GM18505 (cell line): Measurements from ENCODE around the gene RNF26.

Experiments used
- ATAC-seq: cut with Tn5 transposase; IDR thresholded peaks from one replicate; pipeline ENCODE4 v1.9.1; 2021; ENCODE audit not compliant: unreplicated experiment
- POLR2A ChIP-seq: IDR thresholded peaks from 4 replicates; pipeline ENCODE4 v1.6.1; 2011; ENCODE audit warnings: borderline replicate concordance; ENCODE audit not compliant: insufficient read depth, insufficient read length; ENCODE audit errors: extremely low read depth

The RNF26 gene

DNA sequence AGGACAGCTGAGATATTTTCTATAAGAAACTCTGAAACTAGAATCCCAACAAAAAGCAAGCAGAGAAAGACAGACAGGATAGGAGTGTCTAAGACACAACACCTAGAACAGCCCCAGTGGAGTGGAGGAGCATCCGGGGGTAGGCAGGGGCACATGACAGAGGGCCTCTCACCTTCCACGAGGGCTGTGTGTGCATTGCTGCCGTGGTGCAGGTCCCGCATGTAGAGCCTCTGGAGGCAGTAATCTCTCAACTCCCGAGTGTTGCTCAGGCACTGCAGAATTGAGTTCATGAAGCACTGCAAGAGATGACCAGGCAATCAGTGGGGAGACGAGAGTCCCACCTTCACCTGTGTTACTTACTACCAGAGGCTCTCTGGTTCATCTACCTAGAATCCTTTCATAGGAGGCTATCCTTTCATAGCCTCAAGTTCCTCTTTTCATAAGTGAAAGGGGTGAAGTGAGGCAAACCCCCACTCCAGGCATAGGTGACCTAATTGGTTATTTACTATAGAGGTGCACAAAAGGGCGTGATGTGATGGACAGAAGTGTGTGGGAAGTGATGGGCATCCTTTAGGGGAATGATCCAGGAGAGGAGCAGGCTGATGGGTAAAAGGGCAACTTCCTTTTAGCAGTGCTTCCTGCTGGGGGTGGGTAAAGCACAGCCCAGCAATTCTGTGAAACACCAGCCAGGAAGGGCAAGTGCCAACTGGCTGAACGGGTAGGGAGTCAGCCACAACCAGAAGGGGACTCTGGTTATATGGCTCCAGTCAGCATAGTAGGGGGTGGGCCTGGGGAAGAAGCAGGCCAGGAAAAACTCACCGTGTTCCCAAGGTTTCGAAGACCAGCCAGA, 25.3 kb downstream of the RNF26 start:
- ATAC-seq: no peak
- TF ChIP-seq POLR2A: no peak

GRCh38 chr11:119361056-119361787, 26.9 kb downstream of the RNF26 start:
- no peak for ATAC-seq
- TF ChIP-seq POLR2A: no peak

DNA sequence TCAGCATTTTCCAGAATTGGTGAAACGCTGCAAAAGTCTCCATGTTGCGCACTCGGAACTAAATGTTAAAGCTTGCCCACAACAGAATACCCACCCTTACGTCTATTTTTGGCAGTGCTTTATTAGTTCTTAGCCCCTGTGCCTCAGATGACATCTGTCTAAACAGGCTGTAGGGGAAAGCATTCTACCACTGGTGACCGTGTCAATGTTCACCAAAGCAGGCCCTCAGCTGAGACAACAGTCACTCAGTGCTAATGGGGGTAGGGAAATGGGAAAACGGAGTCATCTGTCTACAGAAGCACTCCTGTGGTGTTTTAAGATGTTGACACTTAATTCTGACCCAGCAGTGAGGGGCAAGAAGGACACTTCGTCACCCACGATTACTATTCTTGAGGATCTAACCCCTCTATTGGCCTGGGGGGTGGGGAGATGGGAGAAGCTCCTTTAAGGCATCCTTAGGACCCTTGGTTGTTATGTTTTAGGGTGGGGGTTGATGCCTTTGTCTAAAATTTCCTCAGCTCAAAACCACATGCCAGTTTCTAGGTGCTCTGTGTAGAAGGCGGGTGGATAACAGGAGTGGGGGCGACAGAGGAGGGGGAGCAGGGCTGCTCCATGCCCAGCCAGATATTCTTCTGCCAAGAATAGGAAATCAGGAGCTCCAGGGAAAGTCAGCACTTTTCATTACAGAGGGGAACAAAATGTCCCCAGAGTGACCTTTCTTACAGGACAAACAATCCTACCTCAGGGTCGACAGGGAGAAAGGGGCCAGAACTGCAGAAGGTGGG, 27.8 kb downstream of the RNF26 start:
- no peak for ATAC-seq
- TF ChIP-seq POLR2A: no peak

- no peak for ATAC-seq
- TF ChIP-seq POLR2A: no peak
These were observed 28.4 kb downstream of the RNF26 start for GRCh38 chr11:119362741-119363080.

DNA sequence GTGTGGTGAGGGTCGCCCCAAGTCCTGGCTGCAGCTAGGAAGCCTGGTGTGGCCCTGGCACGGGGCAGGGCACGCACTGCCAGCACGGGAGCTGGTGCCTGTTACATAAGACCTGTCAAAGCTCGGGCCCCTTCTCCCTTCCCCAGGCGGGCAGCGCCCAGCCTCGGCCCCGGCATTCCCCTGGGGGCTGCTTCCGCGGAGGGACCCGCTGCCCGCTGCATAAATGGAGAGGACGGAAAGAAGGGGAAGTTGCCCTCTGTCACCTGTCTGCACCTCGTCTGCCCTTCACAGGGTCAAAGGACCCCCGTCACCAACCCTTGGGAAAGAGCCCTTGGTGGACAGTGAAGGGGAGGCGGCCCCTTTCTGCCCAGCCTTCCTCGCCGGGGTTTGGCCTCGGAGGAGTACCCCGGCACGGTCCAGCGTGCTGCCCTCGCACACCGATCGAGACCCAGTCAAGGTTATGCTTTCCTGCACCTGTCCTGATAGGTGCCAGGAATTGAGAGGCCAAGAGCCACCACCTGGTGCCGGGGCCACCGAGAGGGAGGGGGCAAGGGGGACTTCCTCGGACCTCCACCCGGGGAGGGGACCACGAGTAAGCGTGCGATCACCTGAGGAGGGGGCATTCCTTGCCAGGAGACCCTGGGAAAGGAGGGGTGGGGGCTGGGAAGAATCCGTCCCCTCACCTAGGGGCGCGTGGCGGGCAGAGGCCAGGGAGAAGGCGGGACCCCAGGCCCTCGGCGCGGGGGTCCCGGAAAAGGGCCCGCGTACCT, 28.9 kb downstream of the RNF26 start:
- no peak for ATAC-seq
- TF ChIP-seq POLR2A: no peak

DNA sequence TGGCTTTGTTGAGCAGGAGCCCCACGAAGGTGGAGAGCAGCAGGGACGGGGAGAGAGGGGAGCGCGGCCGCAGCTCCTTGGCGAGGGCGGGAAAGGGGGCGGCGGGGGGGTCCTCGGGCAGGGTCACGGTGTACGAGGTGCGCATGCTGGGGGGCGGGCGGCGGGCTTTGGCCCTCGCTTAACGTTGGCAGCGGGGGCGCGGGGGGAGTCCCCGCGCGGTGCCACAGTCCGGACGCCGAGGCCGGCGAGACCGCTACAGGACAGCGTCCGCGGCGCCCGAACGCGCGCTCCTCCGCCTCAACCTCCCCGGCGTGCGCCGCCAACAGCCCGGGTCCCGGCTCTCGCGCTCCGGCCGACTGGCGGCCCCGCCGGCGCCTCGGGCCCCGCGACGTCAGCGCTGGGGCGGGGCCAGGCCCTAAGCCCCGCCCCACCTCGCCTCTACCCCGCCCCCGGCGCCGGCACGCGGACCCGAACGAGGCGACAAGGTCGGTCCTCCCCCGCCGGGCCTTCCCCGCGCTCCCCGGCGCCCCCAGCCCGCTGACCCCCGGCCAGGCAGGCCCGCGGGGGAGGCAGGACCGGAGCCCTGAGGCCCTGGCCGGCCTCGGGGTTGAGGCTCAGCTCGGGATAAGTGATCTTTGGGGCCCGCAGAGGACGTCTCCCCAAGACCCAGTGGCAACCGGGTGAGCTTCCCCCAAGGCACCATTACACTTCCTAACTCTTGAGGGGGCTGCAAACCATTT, 29.7 kb downstream of the RNF26 start:
- no peak for TF ChIP-seq POLR2A
- no peak for ATAC-seq

DNA sequence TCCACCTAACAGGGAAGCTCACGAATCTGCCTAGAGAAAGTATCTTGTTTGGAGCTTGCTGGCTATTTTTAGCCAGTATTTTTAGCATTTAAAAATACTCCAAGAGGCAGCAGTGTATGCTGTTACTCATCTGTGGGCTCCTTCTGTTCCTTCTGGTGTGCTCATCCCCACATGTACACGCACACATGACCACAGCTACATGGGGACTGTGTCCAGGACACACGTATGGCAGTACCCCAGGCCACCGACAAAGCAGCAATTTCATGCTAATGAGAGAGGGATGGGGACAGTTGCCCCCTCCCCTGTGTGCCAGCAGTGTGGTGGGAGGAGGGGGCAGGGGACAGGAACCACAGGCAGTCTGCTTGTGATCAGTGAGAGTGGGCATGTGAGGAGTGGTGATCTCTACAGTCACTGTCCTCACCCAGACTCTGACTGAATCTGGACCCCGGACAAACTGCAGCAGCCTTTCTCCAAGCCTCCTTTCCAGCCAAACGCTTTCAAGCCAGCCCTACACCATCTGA, 30.8 kb downstream of the RNF26 start:
- TF ChIP-seq POLR2A: no peak
- no peak for ATAC-seq

DNA sequence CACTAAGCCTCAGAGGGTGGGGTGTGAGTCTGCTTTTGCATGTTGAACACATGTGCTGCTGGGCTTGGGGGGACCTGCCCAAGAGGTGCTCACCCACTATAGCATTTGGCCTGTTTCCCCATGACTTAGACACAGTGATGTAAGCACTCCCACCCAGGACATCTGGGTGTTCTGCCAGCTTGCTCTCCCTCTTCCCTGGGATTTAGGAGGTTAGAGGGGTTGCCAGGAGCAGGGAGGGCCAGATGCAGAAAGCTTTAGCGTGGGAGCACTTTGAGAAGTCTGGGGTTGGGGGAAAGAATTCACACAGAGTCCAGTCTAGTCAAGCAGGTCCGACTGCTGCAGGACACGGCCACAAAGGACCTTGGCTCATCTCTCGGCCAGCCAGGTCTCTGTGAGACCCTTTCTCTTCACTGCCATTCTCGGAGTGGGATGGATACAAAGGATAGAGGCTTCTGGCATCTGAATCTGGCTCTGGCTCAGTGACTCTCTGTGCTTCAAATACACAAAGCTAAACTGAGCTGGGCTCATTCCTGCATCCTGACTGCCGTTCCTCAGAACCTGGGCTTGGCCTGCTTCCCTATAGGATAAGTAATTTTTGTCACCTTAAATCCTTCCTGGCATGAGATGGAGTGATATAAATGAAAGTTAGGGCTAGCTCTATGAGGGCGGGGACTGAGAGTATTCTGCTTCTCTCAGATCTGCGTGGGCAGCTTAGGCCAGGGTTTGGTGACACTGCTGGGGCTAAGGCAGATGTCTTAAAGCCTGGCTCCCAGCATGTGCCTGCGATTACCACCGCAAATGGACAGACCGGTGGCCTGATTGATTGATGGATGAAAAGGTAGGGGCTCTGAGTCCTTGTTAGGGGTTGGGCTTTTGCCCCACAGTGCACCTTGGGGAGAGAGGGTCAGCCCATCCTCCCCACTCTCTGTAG, 32.6 kb downstream of the RNF26 start:
- ATAC-seq: no peak
- no peak for TF ChIP-seq POLR2A

- TF ChIP-seq POLR2A: no peak
- no peak for ATAC-seq
These were observed 33.4 kb downstream of the RNF26 start for GRCh38 chr11:119367661-119368120.

DNA sequence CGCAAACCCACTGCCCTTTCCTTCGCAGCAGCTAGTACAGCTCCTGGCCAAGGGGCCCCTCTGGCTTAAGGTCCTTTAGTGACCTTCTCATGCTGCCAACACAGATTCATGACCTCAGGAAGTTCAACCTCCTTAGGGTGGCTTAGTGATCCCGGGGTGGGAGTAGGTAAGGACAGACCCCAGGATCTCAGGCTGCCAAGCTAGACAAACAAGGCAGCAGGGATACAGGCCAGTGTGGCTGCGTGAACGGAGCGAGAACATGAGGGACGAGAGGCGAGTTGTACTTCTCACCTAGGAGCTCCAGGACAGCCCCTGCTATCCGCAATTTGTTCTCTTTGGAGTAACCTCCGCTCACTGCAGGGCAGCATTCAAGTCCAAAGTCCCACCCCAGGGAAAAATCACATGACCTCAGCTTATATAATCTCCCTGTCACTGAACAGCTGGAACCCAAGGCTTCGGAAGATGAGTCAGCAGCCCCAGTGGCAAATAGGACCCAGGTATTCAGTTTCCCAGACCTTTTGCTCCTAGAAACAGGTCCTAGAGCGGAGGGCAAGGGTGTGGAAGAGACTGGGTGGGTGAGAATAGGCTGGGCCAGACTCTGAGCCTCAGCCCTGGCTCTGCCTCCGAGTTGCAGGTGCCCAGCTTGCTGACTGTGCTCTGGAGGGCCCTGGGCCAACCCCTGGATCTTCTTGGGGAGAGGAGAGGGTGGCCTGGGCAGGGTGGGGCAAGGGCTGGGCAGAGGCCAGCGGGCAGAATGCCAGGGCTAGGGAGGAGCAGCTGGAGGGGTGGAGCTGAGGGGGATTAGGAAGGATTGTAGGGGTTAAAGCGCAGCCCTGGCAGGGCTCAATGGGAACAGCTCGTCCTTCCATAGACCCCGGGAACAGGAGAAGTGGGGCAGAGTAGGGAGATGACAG, 34.1 kb downstream of the RNF26 start:
- TF ChIP-seq POLR2A: no peak
- no peak for ATAC-seq
